HEK293T (cell line): ENCODE results near the gene PSME3IP1.
A peak's percentile ranks its signal among the peaks of the same experiment; 100 is the strongest.

Source experiments
- CTCF ChIA-PET: fragments of 350-600 bp; formaldehyde crosslinking; extraction: SDS; loops from one replicate; lab custom pipeline; 2021; ENCODE audit warnings: antibody characterized with exemption, inconsistent platforms; lab: Yijun Ruan, JAX
- POLR2A ChIA-PET: fragments of 350-600 bp; formaldehyde crosslinking; extraction: SDS; loops from one replicate; lab custom pipeline; 2020; ENCODE audit warnings: antibody characterized with exemption, inconsistent platforms; lab: Yijun Ruan, JAX
- DNase-seq: peaks from one replicate; pipeline ENCODE4 v3.0.0; 2012; ENCODE audit warnings: mixed read lengths; ENCODE audit errors: extremely low spot score
- ARNT ChIP-seq: fragments of 450-650 bp; IDR thresholded peaks from 2 replicates; pipeline ENCODE4 v1.6.1; 2017; ENCODE audit warnings: mild to moderate bottlenecking
- BHLHE40 ChIP-seq: fragments of 450-650 bp; IDR thresholded peaks from 2 replicates; pipeline ENCODE4 v1.6.1; 2016; ENCODE audit warnings: mild to moderate bottlenecking, moderate library complexity, borderline replicate concordance
- CTBP1 ChIP-seq: fragments of 450-650 bp; IDR thresholded peaks from 2 replicates; pipeline ENCODE4 v1.6.1; 2016; ENCODE audit warnings: borderline replicate concordance
- ELF4 ChIP-seq: fragments of 450-650 bp; IDR thresholded peaks from 2 replicates; pipeline ENCODE4 v1.6.1; 2017; ENCODE audit warnings: antibody characterized with exemption
- FOXA1 ChIP-seq: fragments of 450-650 bp; IDR thresholded peaks from 2 replicates; pipeline ENCODE4 v1.6.1; 2016; ENCODE audit warnings: mild to moderate bottlenecking
- FOXK2 ChIP-seq: fragments of 450-650 bp; IDR thresholded peaks from 2 replicates; pipeline ENCODE4 v1.6.1; 2016; ENCODE audit warnings: mild to moderate bottlenecking
- FOXM1 ChIP-seq: fragments of 450-650 bp; IDR thresholded peaks from 2 replicates; pipeline ENCODE4 v1.6.1; 2017; ENCODE audit warnings: mild to moderate bottlenecking, borderline replicate concordance
- HDGF ChIP-seq: fragments of 450-650 bp; IDR thresholded peaks from 2 replicates; pipeline ENCODE4 v1.6.1; 2017; ENCODE audit warnings: antibody characterized with exemption, borderline replicate concordance
- L3MBTL2 ChIP-seq: fragments of 450-650 bp; conservative IDR thresholded peaks from 2 replicates; pipeline ENCODE4 v1.6.1; 2016; ENCODE audit warnings: mild to moderate bottlenecking
- LEF1 ChIP-seq: fragments of 450-650 bp; IDR thresholded peaks from 2 replicates; pipeline ENCODE4 v1.6.1; 2017; ENCODE audit warnings: mild to moderate bottlenecking, borderline replicate concordance
- NFRKB ChIP-seq: fragments of 450-650 bp; IDR thresholded peaks from 2 replicates; pipeline ENCODE4 v1.6.1; 2016; ENCODE audit warnings: mild to moderate bottlenecking, moderate library complexity
- PKNOX1 ChIP-seq: fragments of 450-650 bp; IDR thresholded peaks from 2 replicates; pipeline ENCODE4 v1.6.1; 2016
- SP1 ChIP-seq: fragments of 450-650 bp; IDR thresholded peaks from 2 replicates; pipeline ENCODE4 v1.6.1; 2017
- SUZ12 ChIP-seq: fragments of 450-650 bp; IDR thresholded peaks from 2 replicates; pipeline ENCODE4 v1.6.1; 2016; ENCODE audit warnings: mild to moderate bottlenecking
- TARDBP ChIP-seq: fragments of 450-650 bp; IDR thresholded peaks from 2 replicates; pipeline ENCODE4 v1.6.1; 2016
- ZNF384 ChIP-seq: fragments of 450-650 bp; IDR thresholded peaks from 2 replicates; pipeline ENCODE4 v1.6.1; 2016

PSME3IP1 gene

GRCh38 chr16:57186872-57187854 is 1.3 kb upstream of the PSME3IP1 start:
- ChIA-PET CTCF (interaction anchor here (0.6 to 1.1 kb wide), 2 partner anchors 223 to 266 kb away, joined by 3 read pairs; no protein-coding TSS in a partner anchor), POLR2A (interaction anchor here (0.6 to 2.8 kb wide), 4 partner anchors 19 to 104 kb away, joined by 3 to 16 read pairs (median 4); partner anchors contain the start of gene ARL2BP)
- peak; percentile 17 for DNase-seq
- TF ChIP-seq NFRKB = no peak
- TF ChIP-seq BHLHE40 = no peak
- TF ChIP-seq FOXM1 = no peak
- TF ChIP-seq FOXK2 = no peak
- TF ChIP-seq ARNT = no peak
- TF ChIP-seq CTBP1 = no peak
- TF ChIP-seq L3MBTL2 = no peak
- no peak for TF ChIP-seq ELF4
- no peak for TF ChIP-seq HDGF
- TF ChIP-seq TARDBP = no peak

DNA sequence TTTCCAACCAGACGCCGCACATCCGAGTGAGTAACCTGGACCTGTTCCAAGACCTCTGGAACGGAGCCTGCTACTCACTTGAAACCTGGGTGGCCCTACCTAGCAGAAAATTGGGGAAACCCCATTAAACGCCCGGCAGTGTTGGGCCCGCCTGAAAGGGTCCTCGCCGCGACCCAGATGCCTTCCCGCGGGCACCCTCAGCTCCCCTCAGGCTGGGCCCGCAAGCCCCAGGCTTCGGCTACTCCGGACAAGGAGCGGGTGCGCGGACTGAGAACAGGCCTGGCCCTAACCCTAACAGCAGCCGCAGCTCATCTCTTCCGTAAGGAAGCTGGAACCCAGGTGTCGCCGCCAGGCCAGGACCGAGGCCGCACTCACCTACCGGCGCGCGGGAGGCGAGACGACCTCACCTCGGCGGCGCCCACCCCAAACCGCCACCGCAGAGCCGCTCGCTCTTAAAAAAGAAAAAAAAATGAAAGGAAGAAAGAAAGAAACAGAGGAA is 344 bp downstream of the PSME3IP1 start:
- DNase-seq = peak; percentile 39
- ChIA-PET CTCF (interaction anchor here (0.5 to 0.6 kb wide), 2 partner anchors 59 to 81 kb away, joined by 3 to 6 read pairs; no protein-coding TSS in a partner anchor), POLR2A (interaction anchor here (0.6 to 2.8 kb wide), 9 partner anchors 10 to 239 kb away, joined by 3 to 16 read pairs (median 4); partner anchors contain the start of gene ARL2BP)
- no peak for TF ChIP-seq LEF1
- TF ChIP-seq SUZ12 = no peak
- TF ChIP-seq NFRKB = no peak
- no peak for TF ChIP-seq ELF4
- no peak for TF ChIP-seq FOXA1
- TF ChIP-seq TARDBP = no peak
- TF ChIP-seq HDGF = no peak
- no peak for TF ChIP-seq BHLHE40
- no peak for TF ChIP-seq ZNF384
- no peak for TF ChIP-seq PKNOX1
- TF ChIP-seq FOXK2 = no peak

DNA sequence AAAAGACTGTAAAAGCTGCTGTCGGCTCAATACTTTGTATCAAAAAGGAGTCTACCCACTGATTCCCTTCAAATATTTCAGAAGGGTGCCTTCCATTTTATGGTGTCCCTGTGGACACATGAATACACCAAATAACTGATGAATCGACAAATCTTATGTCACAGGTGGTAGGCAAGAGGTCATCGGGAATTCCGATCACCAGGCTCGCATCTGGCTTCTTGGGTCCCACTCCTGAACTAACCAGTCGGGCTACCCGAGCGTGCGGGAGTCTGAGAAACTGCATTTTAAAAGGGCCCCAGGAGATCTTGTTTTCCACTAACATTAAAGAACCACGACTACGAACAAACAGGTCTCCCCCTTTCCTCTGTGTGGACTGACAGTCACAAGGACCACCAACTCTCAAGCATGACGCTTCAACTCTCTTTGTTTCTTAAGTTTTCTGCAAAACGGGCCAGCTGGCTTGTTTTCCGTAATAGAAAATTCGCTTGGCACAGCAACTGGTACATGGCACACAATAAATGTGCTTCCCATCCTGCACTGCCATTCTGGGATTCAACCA is 873 bp downstream of the PSME3IP1 start:
- POLR2A ChIA-PET = interaction anchor here (1.4 to 1.9 kb wide), 3 partner anchors 10 to 80 kb away, joined by 3 to 5 read pairs (median 5); no protein-coding TSS in a partner anchor
- CTCF ChIA-PET = no interaction called here
- no peak for DNase-seq
- TF ChIP-seq TARDBP (no peak), FOXK2 (no peak), ZNF384 (no peak), ARNT (no peak), L3MBTL2 (no peak), LEF1 (no peak), SUZ12 (no peak), BHLHE40 (no peak), HDGF (no peak), SP1 (no peak), CTBP1 (no peak)

DNA sequence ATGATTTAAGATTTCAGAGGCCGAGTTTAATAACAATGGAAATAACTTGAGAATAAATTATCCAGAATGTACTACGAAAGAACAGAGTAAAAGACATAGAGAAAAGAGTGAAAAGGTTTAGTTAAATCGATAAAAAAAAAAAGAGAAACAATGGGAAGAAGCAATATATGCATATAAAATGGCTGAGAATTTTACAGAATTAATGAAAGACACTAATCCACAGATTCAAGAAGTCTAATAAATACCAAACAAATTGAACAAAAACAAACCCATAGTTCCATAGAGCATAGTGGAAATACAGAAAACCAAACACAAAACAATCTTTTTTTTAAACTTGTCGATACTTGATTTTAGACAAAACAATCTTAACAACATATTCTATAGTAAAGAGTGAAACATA is 1.7 kb downstream of the PSME3IP1 start:
- ChIA-PET POLR2A (no interaction called here), CTCF (no interaction called here)
- TF ChIP-seq NFRKB (no peak), ARNT (no peak), FOXA1 (no peak), TARDBP (no peak), SUZ12 (no peak), PKNOX1 (no peak), ELF4 (no peak), LEF1 (no peak), ZNF384 (no peak), BHLHE40 (no peak), L3MBTL2 (no peak), CTBP1 (no peak), FOXM1 (no peak), FOXK2 (no peak), HDGF (no peak), SP1 (no peak)
- no peak for DNase-seq

- TF ChIP-seq SP1 (no peak), NFRKB (no peak), CTBP1 (no peak), FOXA1 (no peak), BHLHE40 (no peak), TARDBP (no peak), ZNF384 (no peak), FOXK2 (no peak), ELF4 (no peak), SUZ12 (no peak), LEF1 (no peak), PKNOX1 (no peak), HDGF (no peak), L3MBTL2 (no peak), FOXM1 (no peak), ARNT (no peak)
- no peak for DNase-seq
- ChIA-PET POLR2A (no interaction called here), CTCF (no interaction called here)
Observed at GRCh38 chr16:57179215-57179828, 6.5 kb downstream of the PSME3IP1 start.
